Psoas muscle (tissue), 8 donors: Measurements from ENCODE around the gene SIGLEC8. TPM values are rescaled to one million over a fixed set of nuclear protein-coding genes. Genes with fewer than 3 reads are reported as not detected.
A peak's percentile ranks its signal among the peaks of the same experiment; 100 is the strongest.

Source experiments
- ATAC-seq, 4 donors: fragments of 200-7000 bp; cut with Tn5 transposase; one replicate each; pipeline ENCODE4 v1.9.1; 2020; ENCODE audit warnings: moderate library complexity in 3 of 4, mild to moderate bottlenecking in 2 of 4
- DNase-seq, 2 donors: peaks; one replicate each; pipeline ENCODE4 v3.0.0-alpha.2; 2020
- H3K27ac ChIP-seq: fragments of 200-600 bp; one replicate; pipeline ENCODE4 v1.8.0; 2022
- H3K27me3 ChIP-seq, 3 donors: fragments of 200-600 bp in 1 of 3; one replicate each; pipeline versions ENCODE4 v1.6.1 to v1.8.0; 2013 to 2022; ENCODE audit warnings: low read length in 2 of 3, mild to moderate bottlenecking in 2 of 3, moderate library complexity in 1 of 3; ENCODE audit not compliant: insufficient read depth in 3 of 3
- H3K36me3 ChIP-seq, 2 donors: fragments of 200-600 bp in 1 of 2; one replicate each; pipeline versions ENCODE4 v1.6.1 to v1.8.0; 2013 to 2022; ENCODE audit warnings: low read depth in 1 of 2, mild to moderate bottlenecking in 1 of 2, moderate library complexity in 1 of 2; ENCODE audit not compliant: insufficient read depth in 1 of 2
- H3K4me1 ChIP-seq: fragments of 200-600 bp; one replicate; pipeline ENCODE4 v1.8.0; 2022
- H3K4me3 ChIP-seq: fragments of 200-600 bp; one replicate; pipeline ENCODE4 v1.8.0; 2022; ENCODE audit warnings: mild to moderate bottlenecking
- H3K9me3 ChIP-seq: fragments of 200-600 bp; one replicate; pipeline ENCODE4 v1.8.0; 2022
- WGBS, 3 donors: extraction: QIAGEN DNeasy Blood & Tissue Kit; methylation state at CpG; one replicate each; pipeline versions ENCODE4 v1.1.6 to v1.1.7; 2013; 5-methylcytosine and 5-hydroxymethylcytosine counted together
- intact Hi-C, 2 donors: fragments of 100-400 bp; cut with DNase I; formaldehyde crosslinking; loops; one replicate each; pipeline versions ENCODE4 v1.11.0 to v1.14.2; 2022
- polyA plus RNA-seq, 3 donors: library from polyadenylated mRNA; stranded (reverse); fragments of 200-250 nt; gene quantifications; one replicate each; pipeline ENCODE4 v1.2.3, GENCODE V29; 2013
- total RNA-seq, 4 donors: library from RNA; stranded (reverse); fragmentation: NEBNext Ultra II Directional in 2 of 4; extraction: Animal tissue kit (Norgen Biotek cat#: 25700) in 2 of 4; gene quantifications; one replicate each; pipeline versions ENCODE4 v1.2.1 to v1.2.4, GENCODE V29; 2021 to 2023
- TF ChIP-seq, protein P1 (sequence below): fragments of 200-600 bp; IDR thresholded peaks from one replicate; pipeline ENCODE4 v1.8.0; 2022; ENCODE audit warnings: antibody characterized with exemption
- donor health status: healthy with polysubstance abuse.
- donor health status: DM: no; HTN: no; CAD: no; lungs with moderate emphysema.
- donor health status: Bipolar disorder and iron deficiency.
- donor health status: healthy.
- donor health status: DM: yes; HTN: yes; CAD: no.
- donor health status: DM: no; HTN: no; CAD: no.
- donor health status: DM: no; HTN: no; CAD: no.
- donor health status: DM: yes; HTN: yes; CAD: no.

SIGLEC8 gene
- total and polyA plus RNA-seq, 7 donors, result 0.03 to 0.14 (median 0.11) TPM; not detected in 3

GRCh38 chr19:51407511-51408131, 50.6 kb downstream of the SIGLEC8 start:
- WGBS, 3 donors, result 48 to 56% (median 49%) methylated on average over 6 of the region's 6 CpGs
- intact Hi-C loops, result no loop called here
- TF ChIP-seq, protein P1, sequence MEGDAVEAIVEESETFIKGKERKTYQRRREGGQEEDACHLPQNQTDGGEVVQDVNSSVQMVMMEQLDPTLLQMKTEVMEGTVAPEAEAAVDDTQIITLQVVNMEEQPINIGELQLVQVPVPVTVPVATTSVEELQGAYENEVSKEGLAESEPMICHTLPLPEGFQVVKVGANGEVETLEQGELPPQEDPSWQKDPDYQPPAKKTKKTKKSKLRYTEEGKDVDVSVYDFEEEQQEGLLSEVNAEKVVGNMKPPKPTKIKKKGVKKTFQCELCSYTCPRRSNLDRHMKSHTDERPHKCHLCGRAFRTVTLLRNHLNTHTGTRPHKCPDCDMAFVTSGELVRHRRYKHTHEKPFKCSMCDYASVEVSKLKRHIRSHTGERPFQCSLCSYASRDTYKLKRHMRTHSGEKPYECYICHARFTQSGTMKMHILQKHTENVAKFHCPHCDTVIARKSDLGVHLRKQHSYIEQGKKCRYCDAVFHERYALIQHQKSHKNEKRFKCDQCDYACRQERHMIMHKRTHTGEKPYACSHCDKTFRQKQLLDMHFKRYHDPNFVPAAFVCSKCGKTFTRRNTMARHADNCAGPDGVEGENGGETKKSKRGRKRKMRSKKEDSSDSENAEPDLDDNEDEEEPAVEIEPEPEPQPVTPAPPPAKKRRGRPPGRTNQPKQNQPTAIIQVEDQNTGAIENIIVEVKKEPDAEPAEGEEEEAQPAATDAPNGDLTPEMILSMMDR, result peak; percentile 23

DNA sequence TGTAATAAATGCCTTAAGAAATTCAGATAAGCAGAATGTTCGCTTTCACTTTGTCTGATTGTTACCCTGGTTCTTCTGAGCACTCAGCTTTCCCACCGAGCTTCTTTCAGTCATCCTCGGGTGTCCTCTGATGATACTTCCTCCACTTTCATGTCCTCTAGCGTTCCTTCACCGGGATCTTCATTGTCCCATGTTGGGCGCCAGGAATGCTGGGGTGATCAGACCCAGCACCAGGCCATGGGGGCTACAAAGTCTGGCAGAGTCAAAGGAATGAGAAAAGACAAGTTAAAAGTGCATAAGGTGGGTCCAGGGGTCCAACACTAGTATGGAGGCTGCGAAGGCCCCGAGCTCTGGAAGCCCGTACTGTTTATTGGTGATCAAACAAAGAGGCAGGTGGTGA, 56.1 kb downstream of the SIGLEC8 start:
- TF ChIP-seq, protein P1, result no peak
- 97% methylated on average over 9 of the region's 9 CpGs for WGBS, 3 donors

More at GRCh38 chr19:51407511-51408131, 50.6 kb downstream of the SIGLEC8 start:
- H3K4me3 ChIP-seq, result no peak overlapping the region
- ATAC-seq (no peak), DNase-seq (no peak)
- peaks cover 0 to under 1% (median 0%) of the 10 kb centered on the region in 3 donors for H3K27me3 ChIP-seq
- H3K9me3 ChIP-seq, result peaks cover 4% of the 10 kb centered on the region
- H3K36me3 ChIP-seq, result no peaks in the 10 kb centered on the region
- H3K27ac ChIP-seq, result no peak overlapping the region
- H3K4me1 ChIP-seq, result no peaks in the 10 kb centered on the region

More for the DNA sequence above, 56.1 kb downstream of the SIGLEC8 start:
- H3K9me3 ChIP-seq, result peaks cover 4% of the 10 kb centered on the region
- H3K27me3 ChIP-seq, result peaks cover 0 to 3% (median 0%) of the 10 kb centered on the region in 3 donors
- no peak for ATAC-seq
- H3K4me1 ChIP-seq, result no peaks in the 10 kb centered on the region
- no peak for DNase-seq
- no peaks in the 10 kb centered on the region for H3K36me3 ChIP-seq
- H3K27ac ChIP-seq, result no peak overlapping the region
- no peak overlapping the region for H3K4me3 ChIP-seq
- intact Hi-C loops, result no loop called here

Other genes starting within 250 kb of the SIGLEC8 start
- gene CD33, start 233.4 kb downstream of the SIGLEC8 start, total RNA-seq, result 1 to 10 TPM; 2.0 to 3.1 (median 2.3) TPM
- gene CD33, start 233.4 kb downstream of the SIGLEC8 start, polyA plus RNA-seq, result 1 to 10 TPM in 1 of 3 donors, under 1 TPM in 2; 0.24 to 1.3 (median 0.75) TPM
- gene SIGLECL1, start 207.4 kb downstream of the SIGLEC8 start, total RNA-seq, result not detected
- not detected for gene SIGLECL1, start 207.4 kb downstream of the SIGLEC8 start, polyA plus RNA-seq
- gene IGLON5, start 146.8 kb downstream of the SIGLEC8 start, total RNA-seq, result under 1 TPM in 1 of 4 donors, not detected in 3; 0.10 TPM
- gene IGLON5, start 146.8 kb downstream of the SIGLEC8 start, polyA plus RNA-seq, result under 1 TPM in 1 of 3 donors, not detected in 2; 0.03 TPM
- gene VSIG10L, start 116.3 kb downstream of the SIGLEC8 start, total RNA-seq, result 1 to 10 TPM in 1 of 4 donors, under 1 TPM in 3; 0.42 to 1.1 (median 0.63) TPM
- gene VSIG10L, start 116.3 kb downstream of the SIGLEC8 start, polyA plus RNA-seq, result 1 to 10 TPM in 2 of 3 donors, under 1 TPM in 1; 0.35 to 2.3 (median 1.5) TPM
- gene ETFB, start 92.1 kb downstream of the SIGLEC8 start, total RNA-seq, result 100 to 1,000 TPM in 3 of 4 donors, 10 to 100 TPM in 1; 91.8 to 172 (median 141) TPM
- gene ETFB, start 92.1 kb downstream of the SIGLEC8 start, polyA plus RNA-seq, result 100 to 1,000 TPM; 130 to 170 (median 165) TPM
- gene CLDND2, start 89.5 kb downstream of the SIGLEC8 start, total RNA-seq, result 1 to 10 TPM in 1 of 4 donors, under 1 TPM in 2, not detected in 1; 0.85 to 1.8 (median 0.88) TPM
- gene CLDND2, start 89.5 kb downstream of the SIGLEC8 start, polyA plus RNA-seq, result under 1 TPM in 2 of 3 donors, not detected in 1; 0.30 to 0.39 TPM
- gene NKG7, start 85.8 kb downstream of the SIGLEC8 start, total RNA-seq, result 1 to 10 TPM in 3 of 4 donors, under 1 TPM in 1; 0.62 to 2.9 (median 1.9) TPM
- 1 to 10 TPM in 1 of 3 donors, under 1 TPM in 2; 0.61 to 1.2 (median 0.68) TPM for gene NKG7, start 85.8 kb downstream of the SIGLEC8 start, polyA plus RNA-seq
- not detected for gene LIM2, start 70.5 kb downstream of the SIGLEC8 start, total RNA-seq
- not detected for gene LIM2, start 70.5 kb downstream of the SIGLEC8 start, polyA plus RNA-seq
- gene C19orf84, start 67.9 kb downstream of the SIGLEC8 start, total RNA-seq, result not detected
- gene C19orf84, start 67.9 kb downstream of the SIGLEC8 start, polyA plus RNA-seq, result not detected
- 1 to 10 TPM in 1 of 4 donors, under 1 TPM in 3; 0.64 to 1.1 (median 0.79) TPM for gene SIGLEC10, start 40.8 kb downstream of the SIGLEC8 start, total RNA-seq
- gene SIGLEC10, start 40.8 kb downstream of the SIGLEC8 start, polyA plus RNA-seq, result under 1 TPM; 0.09 to 0.98 (median 0.11) TPM
- gene CEACAM18, start 20.1 kb upstream of the SIGLEC8 start, total RNA-seq, result not detected
- not detected for gene CEACAM18, start 20.1 kb upstream of the SIGLEC8 start, polyA plus RNA-seq
- under 1 TPM in 3 of 4 donors, not detected in 1; 0.13 to 0.20 (median 0.13) TPM for gene SIGLEC12, start 43.3 kb upstream of the SIGLEC8 start, total RNA-seq
- gene SIGLEC12, start 43.3 kb upstream of the SIGLEC8 start, polyA plus RNA-seq, result under 1 TPM in 2 of 3 donors, not detected in 1; 0.05 to 0.11 TPM
- under 1 TPM; 0.20 to 0.40 (median 0.27) TPM for gene SIGLEC6, start 73.2 kb upstream of the SIGLEC8 start, total RNA-seq
- gene SIGLEC6, start 73.2 kb upstream of the SIGLEC8 start, polyA plus RNA-seq, result under 1 TPM in 1 of 3 donors, not detected in 2; 0.03 TPM
- gene ZNF175, start 112.8 kb upstream of the SIGLEC8 start, total RNA-seq, result 1 to 10 TPM; 4.4 to 8.9 (median 6.7) TPM
- 1 to 10 TPM; 2.3 to 6.2 (median 3.0) TPM for gene ZNF175, start 112.8 kb upstream of the SIGLEC8 start, polyA plus RNA-seq
- gene SIGLEC5, start 171.9 kb upstream of the SIGLEC8 start, total RNA-seq, result under 1 TPM in 2 of 4 donors, not detected in 2; 0.56 to 0.65 TPM
- under 1 TPM in 1 of 3 donors, not detected in 2; 0.01 TPM for gene SIGLEC5, start 171.9 kb upstream of the SIGLEC8 start, polyA plus RNA-seq
- gene SIGLEC14, start 188.4 kb upstream of the SIGLEC8 start, total RNA-seq, result 1 to 10 TPM in 3 of 4 donors, under 1 TPM in 1; 0.93 to 1.9 (median 1.1) TPM
- under 1 TPM; 0.07 to 0.49 (median 0.10) TPM for gene SIGLEC14, start 188.4 kb upstream of the SIGLEC8 start, polyA plus RNA-seq
- 1 to 10 TPM; 2.9 to 4.2 (median 3.5) TPM for gene SPACA6, start 234.9 kb upstream of the SIGLEC8 start, total RNA-seq
- gene SPACA6, start 234.9 kb upstream of the SIGLEC8 start, polyA plus RNA-seq, result 1 to 10 TPM; 1.5 to 5.2 (median 2.1) TPM